IMR-90 (cell line): ENCODE measurements around the gene RERE. TPM values are rescaled to one million over a fixed set of nuclear protein-coding genes. Genes with fewer than 3 reads are reported as not detected.

ENCODE experiments used
- ATAC-seq: fragments of 200-7000 bp; cut with Tn5 transposase; 2 replicates; pipeline ENCODE4 v1.9.1; 2020; ENCODE audit warnings: low read depth, mild to moderate bottlenecking, moderate library complexity
- BruUV-seq: library from RNA; stranded (reverse); fragments of 400-500 nt; replicated peaks from 2 replicates; lab custom pipeline; 2021; lab: Mats Ljungman, UMichigan
- CTCF ChIA-PET: fragments of 300-600 bp; formaldehyde crosslinking; extraction: SDS; loops from one replicate; lab custom pipeline; 2021; ENCODE audit warnings: antibody characterized with exemption; lab: Yijun Ruan, JAX
- POLR2A ChIA-PET: fragments of 300-600 bp; sonication (Branson Sonifier 250); formaldehyde crosslinking; loops from one replicate; lab custom pipeline; 2022; ENCODE audit warnings: antibody characterized with exemption; ENCODE audit not compliant: unreplicated experiment; lab: Charles Lee
- DNase-seq: peaks from one replicate; pipeline ENCODE4 v3.0.0; 2013
- H2AFZ ChIP-seq: replicated peaks from 2 replicates; pipeline ENCODE3; 2013; ENCODE audit warnings: low read length, mild to moderate bottlenecking; ENCODE audit not compliant: poor library complexity
- H2AK5ac ChIP-seq: 2 replicates; pipeline ENCODE4 v1.6.1; 2013; ENCODE audit warnings: low read depth, low read length, inconsistent platforms
- H2AK9ac ChIP-seq: replicated peaks from 2 replicates; pipeline ENCODE3; 2013; ENCODE audit warnings: mild to moderate bottlenecking, low read depth, low read length, moderate library complexity; ENCODE audit not compliant: poor library complexity
- H2BK120ac ChIP-seq: 2 replicates; pipeline ENCODE4 v1.6.1; 2013; ENCODE audit warnings: low read depth, low read length, inconsistent platforms
- H2BK15ac ChIP-seq: 3 replicates; pipeline ENCODE4 v1.6.1; 2013; ENCODE audit warnings: low read depth, low read length, inconsistent platforms
- H2BK20ac ChIP-seq: 2 replicates; pipeline ENCODE4 v1.6.1; 2013; ENCODE audit warnings: low read depth, mild to moderate bottlenecking, inconsistent platforms, low read length, moderate library complexity
- H2BK5ac ChIP-seq: 2 replicates; pipeline ENCODE4 v1.6.1; 2013; ENCODE audit warnings: mild to moderate bottlenecking, low read depth, low read length, inconsistent platforms; ENCODE audit not compliant: poor library complexity, severe bottlenecking
- H3K14ac ChIP-seq: replicated peaks from 2 replicates; pipeline ENCODE4 v1.6.1; 2013; ENCODE audit warnings: low read depth, low read length, inconsistent platforms
- H3K18ac ChIP-seq: 2 replicates; pipeline ENCODE4 v1.6.1; 2013; ENCODE audit warnings: low read depth, low read length, control low read depth
- H3K23ac ChIP-seq: 2 replicates; pipeline ENCODE4 v1.6.1; 2013; ENCODE audit warnings: low read depth, low read length, inconsistent platforms
- H3K27ac ChIP-seq: 2 replicates; pipeline ENCODE4 v1.5.1; 2013; ENCODE audit warnings: mild to moderate bottlenecking, control low read depth, low read length; ENCODE audit not compliant: insufficient read depth
- H3K27me3 ChIP-seq: 2 replicates; pipeline ENCODE4 v1.6.1; 2013; ENCODE audit warnings: low read length; ENCODE audit not compliant: control insufficient read depth, insufficient read depth
- H3K36me3 ChIP-seq: 2 replicates; pipeline ENCODE4 v1.6.1; 2013; ENCODE audit warnings: low read length, mixed read lengths; ENCODE audit not compliant: control insufficient read depth, insufficient read depth
- H3K4ac ChIP-seq: 2 replicates; pipeline ENCODE4 v1.6.1; 2013; ENCODE audit warnings: low read depth, low read length, inconsistent platforms
- H3K4me1 ChIP-seq: 2 replicates; pipeline ENCODE4 v1.6.1; 2013; ENCODE audit warnings: low read length, mixed read lengths; ENCODE audit not compliant: control insufficient read depth, insufficient read depth
- H3K4me2 ChIP-seq: 2 replicates; pipeline ENCODE4 v1.6.1; 2013; ENCODE audit warnings: low read depth, mild to moderate bottlenecking, control low read depth, low read length, moderate library complexity
- H3K4me3 ChIP-seq: 2 replicates; pipeline ENCODE4 v1.5.1; 2013; ENCODE audit warnings: low read depth, mild to moderate bottlenecking, control low read depth, low read length, moderate library complexity; ENCODE audit not compliant: insufficient read depth
- H3K56ac ChIP-seq: 2 replicates; pipeline ENCODE4 v1.6.1; 2013; ENCODE audit warnings: low read length, inconsistent platforms; ENCODE audit not compliant: insufficient read depth; ENCODE audit errors: extremely low read depth
- H3K79me1 ChIP-seq, 2 experiments: 2 replicates each; pipeline ENCODE4 v1.6.1; 2013; ENCODE audit warnings: low read length in 2 of 2, inconsistent platforms in 1 of 2, low read depth in 1 of 2
- H3K9ac ChIP-seq: 2 replicates; pipeline ENCODE4 v1.6.1; 2013; ENCODE audit warnings: low read depth, low read length, control low read depth
- H3K9me1 ChIP-seq: 2 replicates; pipeline ENCODE4 v1.6.1; 2013; ENCODE audit warnings: low read length, inconsistent platforms; ENCODE audit not compliant: insufficient read depth
- H3K9me3 ChIP-seq: 2 replicates; pipeline ENCODE4 v1.6.1; 2013; ENCODE audit warnings: low read length; ENCODE audit not compliant: control insufficient read depth, insufficient read depth
- H4K20me1 ChIP-seq: 2 replicates; pipeline ENCODE4 v1.6.1; 2013; ENCODE audit warnings: low read length, inconsistent platforms; ENCODE audit not compliant: insufficient read depth
- H4K5ac ChIP-seq: 2 replicates; pipeline ENCODE4 v1.6.1; 2013; ENCODE audit warnings: mild to moderate bottlenecking, low read depth, low read length, control low read depth
- H4K8ac ChIP-seq, 2 experiments: 2 replicates each; pipeline ENCODE4 v1.6.1; 2013; ENCODE audit warnings: low read depth in 2 of 2, low read length in 2 of 2, control low read depth in 1 of 2, inconsistent platforms in 1 of 2
- H4K91ac ChIP-seq: 2 replicates; pipeline ENCODE4 v1.6.1; 2013; ENCODE audit warnings: low read depth, low read length, inconsistent platforms; ENCODE audit not compliant: insufficient read depth
- CEBPB ChIP-seq: IDR thresholded peaks from 2 replicates; pipeline ENCODE4 v1.6.1; 2012; ENCODE audit warnings: low read depth, low read length, improper control_type of control experiment
- ELK1 ChIP-seq: fragments of 150-350 bp; IDR thresholded peaks from 2 replicates; pipeline ENCODE4 v1.6.1; 2016; ENCODE audit warnings: low read depth, mild to moderate bottlenecking, low read length, moderate library complexity, borderline replicate concordance
- MAZ ChIP-seq: IDR thresholded peaks from 2 replicates; pipeline ENCODE4 v1.6.1; 2012; ENCODE audit warnings: low read depth, mild to moderate bottlenecking, low read length, improper control_type of control experiment, moderate library complexity, borderline replicate concordance
- RFX5 ChIP-seq: IDR thresholded peaks from 2 replicates; pipeline ENCODE4 v1.8.0; 2012; ENCODE audit warnings: low read depth, mild to moderate bottlenecking, low read length, moderate library complexity
- WGBS, 2 experiments: methylation state at CpG; one replicate each; pipeline versions ENCODE4 v1.1.5 to v1.1.7; 2013; ENCODE audit warnings: missing lambda C conversion rate in 2 of 2; ENCODE audit not compliant: insufficient read length in 1 of 2; ENCODE audit errors: extremely low coverage in 2 of 2; 5-methylcytosine and 5-hydroxymethylcytosine counted together
- dilution Hi-C: fragments of 300-500 bp; cut with HindIII; formaldehyde crosslinking; loops from one replicate; pipeline ENCODE4 v1.14.3; 2018; ENCODE audit warnings: low sequenced_read_pairs; ENCODE audit not compliant: unreplicated experiment
- in situ Hi-C: fragments of 300-500 bp; cut with MboI; formaldehyde crosslinking; loops from 3 replicates; pipeline ENCODE4 v1.14.3; 2019; ENCODE audit warnings: low sequenced_read_pairs, inconsistent platforms, mixed read lengths
- intact Hi-C: fragments of 100-400 bp; cut with micrococcal nuclease; formaldehyde crosslinking; loops from 2 replicates; pipeline ENCODE4 v1.10.0; 2022
- polyA plus RNA-seq, 3 experiments: library from polyadenylated mRNA; depleted of rRNA; stranded (reverse); fragments of >200 nt; gene quantifications; 2 replicates each; pipeline ENCODE4 v1.2.3, GENCODE V29; 2012; ENCODE audit warnings: low replicate concordance in 1 of 3
- total RNA-seq: library from RNA; depleted of rRNA; stranded (reverse); fragments of >200 nt; gene quantifications from 2 replicates; pipeline ENCODE4 v1.2.3, GENCODE V29; 2012

The RERE gene
- total and polyA plus RNA-seq, 2 of the 4 experiments (the other 2 are of a cell fraction), result 11.5 to 25.1 TPM

GRCh38 chr1:8429549-8430110 is 387.8 kb downstream of the RERE start:
- Histone ChIP-seq H4K5ac (no peak overlapping the region), H3K9me1 (peaks cover 14% of the 10 kb centered on the region; the same call in 1 of the 2 replicates), H2BK120ac (no peak overlapping the region), H3K27ac (no peak overlapping the region), H3K4me2 (no peak overlapping the region), H4K8ac (no peak overlapping the region), H3K18ac (no peak overlapping the region), H2BK5ac (no peak overlapping the region), H4K91ac (no peak overlapping the region), H2BK15ac (no peak overlapping the region), H2AK9ac (no peak overlapping the region), H3K56ac (no peak overlapping the region), H3K9me3 (no peaks in the 10 kb centered on the region), H4K20me1 (0 out of 2 replicates have a peak, but pooled peaks cover 17% of the 10 kb centered on the region), H3K4me3 (no peak overlapping the region), H2AFZ (no peak overlapping the region), H3K4me1 (peaks cover 10% of the 10 kb centered on the region; the same call in 1 of the 2 replicates), H2AK5ac (no peak overlapping the region), H3K4ac (no peak overlapping the region), H3K79me1 (peaks cover 43 to 81% of the 10 kb centered on the region in 2 experiments), H3K23ac (no peak overlapping the region), H3K27me3 (no peaks in the 10 kb centered on the region), H2BK20ac (no peak overlapping the region), H3K14ac (no peak overlapping the region), H3K9ac (no peak overlapping the region), H3K36me3 (0 out of 2 replicates have a peak, but pooled peaks cover 1% of the 10 kb centered on the region)
- ATAC-seq (no peak), DNase-seq (no peak)
- ChIA-PET CTCF (no interaction called here), POLR2A (no interaction called here)
- BruUV-seq, result no TSS peak
- intact Hi-C loops, result loop anchor here (1.0 kb wide), 1 partner anchor 9 kb away; no protein-coding TSS in a partner anchor
- WGBS, 2 experiments, result 100% methylated on average over 1 of the region's 2 CpGs; no CpG with 5 or more reads in 1 of the 2 experiments
- dilution Hi-C loops, result no loop called here
- in situ Hi-C loops, result no loop called here
- TF ChIP-seq RFX5 (no peak), MAZ (no peak), ELK1 (no peak), CEBPB (no peak)
